Measurements from ENCODE around the gene CCDC88C. TPM values are rescaled to one million over a fixed set of nuclear protein-coding genes. Genes with fewer than 3 reads are reported as not detected.

The CCDC88C gene
- total and polyA plus RNA-seq, 7 donors, result 0.95 to 45.7 (median 3.9) TPM

DNA sequence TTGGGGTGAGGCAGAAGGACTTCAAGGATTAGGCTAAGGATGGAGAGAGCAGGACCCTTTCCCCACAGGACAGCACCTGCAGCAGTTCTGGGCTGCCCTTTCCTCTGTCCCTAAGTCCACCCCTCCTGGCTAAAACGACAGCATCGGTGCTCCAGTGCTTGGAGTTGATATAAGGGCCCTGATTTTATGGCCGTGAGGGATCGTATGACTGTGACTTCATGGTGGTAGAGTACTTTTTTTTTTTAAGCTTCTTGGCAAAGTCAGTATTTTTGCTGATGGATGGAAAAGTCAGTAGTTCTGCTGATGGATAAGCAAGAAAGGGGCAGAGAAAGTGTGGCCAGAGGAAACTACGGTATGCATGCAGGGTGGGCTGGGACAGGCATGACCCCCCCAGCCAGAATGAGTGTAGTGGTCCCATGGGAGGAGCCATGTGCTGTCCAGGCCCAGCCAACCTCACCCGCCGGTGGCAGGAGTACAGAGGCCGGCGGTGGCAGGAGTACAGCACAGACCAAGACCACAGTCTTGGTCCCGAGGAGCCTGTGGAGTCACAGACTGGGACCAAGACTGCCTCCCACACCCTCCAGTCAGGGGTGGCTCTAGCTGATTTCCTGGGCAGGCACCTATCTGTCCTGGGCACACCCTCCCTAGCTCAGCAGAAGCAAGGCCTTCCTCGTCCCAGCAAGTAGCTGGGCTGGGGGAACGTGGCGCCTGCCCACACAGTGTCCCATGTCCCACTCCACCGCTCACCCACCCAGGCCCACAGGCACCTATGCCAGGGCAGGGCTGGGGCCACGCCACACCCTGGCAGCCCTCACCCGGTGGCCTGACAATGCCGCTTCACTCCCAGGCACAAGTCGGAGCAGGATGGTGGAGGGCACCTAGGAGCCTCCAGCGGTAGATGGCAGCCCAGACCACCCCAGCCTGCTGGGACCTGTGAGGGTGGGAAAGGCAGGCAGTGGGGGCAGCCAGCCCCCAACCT is 46.3 kb downstream of the CCDC88C start:
- no peaks in the 10 kb centered on the region for H3K27me3 ChIP-seq
- intact Hi-C loops (cut with DNase I), result no loop called here
- H3K36me3 ChIP-seq, result no peaks in the 10 kb centered on the region
- TF ChIP-seq EP300 (IDR thresholded peaks at IDR 0.05) (no peak), POLR2AphosphoS5 (IDR thresholded peaks at IDR 0.05) (no peak), POLR2A (IDR thresholded peaks at IDR 0.05) (no peak)
- TF ChIP-seq, protein P1, sequence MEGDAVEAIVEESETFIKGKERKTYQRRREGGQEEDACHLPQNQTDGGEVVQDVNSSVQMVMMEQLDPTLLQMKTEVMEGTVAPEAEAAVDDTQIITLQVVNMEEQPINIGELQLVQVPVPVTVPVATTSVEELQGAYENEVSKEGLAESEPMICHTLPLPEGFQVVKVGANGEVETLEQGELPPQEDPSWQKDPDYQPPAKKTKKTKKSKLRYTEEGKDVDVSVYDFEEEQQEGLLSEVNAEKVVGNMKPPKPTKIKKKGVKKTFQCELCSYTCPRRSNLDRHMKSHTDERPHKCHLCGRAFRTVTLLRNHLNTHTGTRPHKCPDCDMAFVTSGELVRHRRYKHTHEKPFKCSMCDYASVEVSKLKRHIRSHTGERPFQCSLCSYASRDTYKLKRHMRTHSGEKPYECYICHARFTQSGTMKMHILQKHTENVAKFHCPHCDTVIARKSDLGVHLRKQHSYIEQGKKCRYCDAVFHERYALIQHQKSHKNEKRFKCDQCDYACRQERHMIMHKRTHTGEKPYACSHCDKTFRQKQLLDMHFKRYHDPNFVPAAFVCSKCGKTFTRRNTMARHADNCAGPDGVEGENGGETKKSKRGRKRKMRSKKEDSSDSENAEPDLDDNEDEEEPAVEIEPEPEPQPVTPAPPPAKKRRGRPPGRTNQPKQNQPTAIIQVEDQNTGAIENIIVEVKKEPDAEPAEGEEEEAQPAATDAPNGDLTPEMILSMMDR (IDR thresholded peaks at IDR 0.05), result no peak
- no peak for DNase-seq
- no peaks in the 10 kb centered on the region for H3K9me3 ChIP-seq
- no peak overlapping the region for H3K4me3 ChIP-seq
- 74 to 80% methylated on average over 19 of the region's 19 CpGs for WGBS, 2 donors
- H3K4me1 ChIP-seq, result peaks cover 0 to 6% (median 0%) of the 10 kb centered on the region in 4 donors
- no peak overlapping the region for H3K27ac ChIP-seq

DNA sequence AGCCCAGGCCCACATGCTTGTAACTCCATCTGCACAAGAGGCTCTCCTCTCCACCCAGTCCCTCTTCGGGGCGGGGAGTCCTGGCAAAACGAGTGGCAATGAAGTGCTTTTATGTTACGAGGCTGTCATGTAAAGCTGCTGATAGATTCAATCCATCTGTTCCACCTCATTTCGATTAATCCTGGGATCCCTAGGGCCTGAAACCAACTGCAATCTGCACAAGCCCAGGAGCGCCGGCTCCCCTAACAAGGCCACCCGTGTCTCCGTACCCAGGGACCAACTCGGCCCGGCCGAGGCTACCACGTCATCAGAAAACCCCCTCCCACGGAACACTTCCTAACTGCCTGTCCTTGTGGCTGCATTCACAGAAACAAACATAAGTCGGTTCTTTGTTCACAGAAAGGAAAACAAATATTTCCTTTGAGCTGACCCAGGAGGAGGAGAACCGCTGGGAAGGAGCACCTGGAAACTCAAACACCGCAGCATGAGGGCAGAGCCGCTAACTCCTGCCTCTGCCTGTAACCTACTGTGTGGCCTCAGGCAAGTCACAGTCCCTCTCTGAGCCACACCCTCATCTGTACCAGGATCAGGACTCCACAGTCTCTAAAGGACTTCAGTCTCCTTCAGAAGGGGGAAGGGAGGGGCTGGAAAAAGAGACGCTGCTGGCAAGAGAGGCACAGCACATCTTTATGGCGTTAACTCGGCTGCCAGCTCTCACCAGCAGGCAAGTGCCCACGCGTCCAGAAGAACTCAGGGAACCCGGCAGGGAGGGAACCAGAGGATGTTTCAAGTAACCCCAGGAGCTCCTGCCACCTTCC is 47.8 kb downstream of the CCDC88C start:
- intact Hi-C loops (cut with DNase I), result no loop called here
- no peak overlapping the region for H3K27ac ChIP-seq
- WGBS, 2 donors, result 24 to 56% methylated on average over 24 of the region's 24 CpGs

DNA sequence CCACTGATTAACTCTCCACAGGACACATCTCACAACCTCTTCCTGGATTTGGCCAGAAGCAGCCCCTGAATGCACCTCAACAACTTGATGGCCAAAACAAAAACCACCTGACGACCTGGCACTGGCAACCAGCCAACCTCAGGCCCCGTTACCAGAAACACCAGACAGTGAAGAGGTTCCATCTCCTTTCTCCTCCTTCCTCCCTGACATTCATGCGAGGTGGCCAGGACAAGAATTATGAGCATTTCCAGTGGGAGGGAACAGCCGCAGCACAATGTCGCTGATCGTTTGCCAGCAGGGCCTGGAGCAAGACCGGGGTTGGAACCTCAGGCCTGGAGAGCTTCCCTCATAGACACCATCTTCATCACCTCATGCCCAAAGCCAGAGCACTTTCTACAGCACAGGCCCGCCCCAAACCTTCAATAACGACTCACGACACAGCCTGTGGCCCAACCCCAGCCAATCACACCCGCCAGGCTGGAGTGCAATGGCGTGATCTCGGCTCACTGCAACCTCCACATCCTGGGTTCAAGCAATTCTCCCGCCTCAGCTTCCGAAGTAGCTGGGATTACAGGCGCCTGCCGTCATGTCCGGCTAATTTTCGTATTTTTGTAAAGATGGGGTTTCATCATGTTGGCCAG is 48.7 kb downstream of the CCDC88C start:
- TF ChIP-seq EP300 (IDR thresholded peaks at IDR 0.05), result no peak
- no peak for TF ChIP-seq POLR2A (IDR thresholded peaks at IDR 0.05)
- TF ChIP-seq POLR2AphosphoS5 (IDR thresholded peaks at IDR 0.05), result no peak
- TF ChIP-seq, protein P1 (IDR thresholded peaks at IDR 0.05), result no peak
- H3K36me3 ChIP-seq, result no peaks in the 10 kb centered on the region
- H3K27me3 ChIP-seq, result no peaks in the 10 kb centered on the region
- H3K4me3 ChIP-seq, result no peak overlapping the region
- intact Hi-C loops (cut with DNase I), result no loop called here
- no peak overlapping the region for H3K27ac ChIP-seq
- no peak for DNase-seq
- peaks cover 0 to 6% (median 0%) of the 10 kb centered on the region in 4 donors for H3K4me1 ChIP-seq
- 91 to 94% methylated on average over 19 of the region's 19 CpGs for WGBS, 2 donors
- H3K9me3 ChIP-seq, result no peaks in the 10 kb centered on the region

More for the DNA sequence above, 47.8 kb downstream of the CCDC88C start:
- DNase-seq, result no peak
- Histone ChIP-seq H3K4me1 (peaks cover 0 to 6% (median 0%) of the 10 kb centered on the region in 4 donors), H3K4me3 (no peak overlapping the region), H3K27me3 (no peaks in the 10 kb centered on the region), H3K9me3 (no peaks in the 10 kb centered on the region), H3K36me3 (no peaks in the 10 kb centered on the region)
- no peak for TF ChIP-seq POLR2A (IDR thresholded peaks at IDR 0.05)
- TF ChIP-seq, protein P1 (IDR thresholded peaks at IDR 0.05), result no peak
- TF ChIP-seq EP300 (IDR thresholded peaks at IDR 0.05), result no peak
- no peak for TF ChIP-seq POLR2AphosphoS5 (IDR thresholded peaks at IDR 0.05)
